Colon (tissue), 2 donors: ENCODE results near the gene PPA2.
"Not testable (repeated sequence)": the region's sequence is repeated elsewhere in the genome, so short reads cannot be mapped to it uniquely, and the experiment has no call there.

Source experiments
- FAIRE-seq: peaks from 2 replicates; lab custom pipeline; 2012; peaks lifted over from hg19 to GRCh38; lab: Jason Lieb, UNC
- donor health status: control.
- donor health status: control.

The PPA2 gene

DNA sequence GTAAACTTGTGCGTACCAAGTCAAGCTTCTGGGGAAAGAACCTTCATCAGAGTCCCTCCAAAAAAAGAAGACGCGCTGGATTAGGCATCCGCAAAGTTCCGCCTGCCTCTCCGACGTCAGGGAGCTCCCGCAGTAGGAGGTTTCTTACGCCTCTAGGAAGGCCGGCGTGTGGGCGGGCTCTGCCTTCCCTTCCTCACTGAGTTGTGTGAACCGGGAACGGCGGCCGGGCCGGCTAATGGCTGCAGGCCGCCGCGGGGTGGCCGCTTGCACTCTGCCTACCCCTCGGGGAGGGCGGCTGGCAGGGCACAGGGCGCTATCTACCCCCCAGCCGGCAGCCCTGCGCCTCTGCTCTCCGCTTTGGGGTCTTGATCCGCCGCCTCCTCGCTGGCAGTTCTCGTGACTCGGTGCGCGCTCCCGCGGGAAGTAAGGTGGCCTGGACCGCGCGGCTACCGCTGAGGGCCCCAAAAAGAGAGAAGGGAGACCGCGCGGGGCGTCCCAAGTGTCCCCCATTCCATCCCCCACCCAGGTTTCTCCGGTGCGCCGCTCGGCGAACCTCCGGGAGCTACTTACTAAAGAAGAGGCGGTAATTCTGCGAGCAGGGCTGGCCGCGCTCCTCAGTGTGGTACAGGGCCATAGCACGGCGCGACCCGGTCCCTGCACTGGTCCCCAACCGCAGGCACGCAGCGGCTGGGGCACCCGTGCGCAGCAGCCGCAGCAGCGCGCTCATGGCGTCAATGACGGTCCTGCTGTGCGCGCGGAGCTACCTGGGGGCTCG, at the start of gene PPA2:
PPA2 (minus strand) TSS at position 739 of the 775 bp plus-strand sequence; CDS start at position 727, 12 bp downstream.
- FAIRE-seq = no peak

DNA sequence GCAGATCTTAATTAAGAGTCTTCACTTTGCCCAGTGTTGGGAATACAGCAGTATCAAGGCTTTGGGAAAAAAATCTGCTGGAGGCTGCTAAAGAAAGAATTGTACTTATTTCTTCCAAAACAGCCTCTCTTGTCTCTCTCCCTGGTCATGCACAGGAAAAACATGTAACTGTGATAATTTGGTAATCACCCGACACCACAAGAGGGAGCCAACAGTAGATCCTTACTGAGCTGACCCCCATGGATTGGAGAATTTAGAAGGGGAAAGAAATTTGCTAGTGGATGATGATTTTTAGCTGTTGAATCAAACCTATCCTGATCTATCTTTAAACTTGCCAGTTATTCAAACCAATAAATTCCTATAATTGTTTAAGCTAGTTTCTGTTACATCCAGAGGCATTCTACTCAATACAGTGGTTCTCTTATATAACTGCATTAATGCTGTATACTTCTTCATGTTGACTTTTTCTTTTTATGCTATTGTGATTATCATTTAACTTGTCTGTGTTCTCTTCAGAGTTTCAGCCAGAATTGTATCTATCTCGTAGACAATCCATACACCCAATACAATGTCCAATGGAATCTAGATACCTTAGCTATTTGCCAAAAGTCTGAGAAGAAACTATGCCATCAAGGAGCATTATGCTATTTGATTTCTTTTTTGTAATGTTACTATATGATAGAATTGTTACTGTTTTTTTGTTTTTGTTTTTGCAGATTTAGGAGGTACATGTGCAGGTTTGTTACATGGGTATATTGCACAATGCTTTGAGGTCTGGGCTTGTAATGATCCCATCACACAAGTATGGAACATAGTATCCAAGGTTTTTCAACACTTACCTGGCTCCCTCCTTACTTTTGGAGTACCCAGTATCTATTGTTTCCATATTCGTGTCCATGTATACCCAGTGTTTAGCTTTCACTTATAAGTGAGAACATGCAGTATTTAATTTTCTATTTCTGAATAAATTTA, 47.2 kb upstream of the PPA2 start:
- FAIRE-seq = no peak

DNA sequence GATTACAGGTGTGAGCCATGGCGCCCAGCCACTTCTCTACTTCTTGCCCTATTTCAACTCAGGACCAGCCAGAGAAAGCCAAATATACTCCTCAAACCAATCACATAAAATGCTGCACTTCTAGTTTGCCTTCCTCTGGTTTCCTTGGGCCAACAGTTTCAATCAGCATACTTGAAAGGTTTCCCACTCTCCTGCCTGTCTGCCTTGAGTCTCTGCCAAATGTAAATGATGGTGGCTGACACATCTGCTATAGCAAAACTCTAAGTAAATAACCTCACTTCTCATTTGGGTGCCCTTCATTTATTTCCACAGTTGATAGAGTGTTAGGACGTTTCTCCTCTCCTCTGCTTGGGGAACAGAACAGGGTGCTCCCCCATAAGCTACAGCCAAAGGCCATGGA, 36.4 kb upstream of the PPA2 start:
- FAIRE-seq = no peak

DNA sequence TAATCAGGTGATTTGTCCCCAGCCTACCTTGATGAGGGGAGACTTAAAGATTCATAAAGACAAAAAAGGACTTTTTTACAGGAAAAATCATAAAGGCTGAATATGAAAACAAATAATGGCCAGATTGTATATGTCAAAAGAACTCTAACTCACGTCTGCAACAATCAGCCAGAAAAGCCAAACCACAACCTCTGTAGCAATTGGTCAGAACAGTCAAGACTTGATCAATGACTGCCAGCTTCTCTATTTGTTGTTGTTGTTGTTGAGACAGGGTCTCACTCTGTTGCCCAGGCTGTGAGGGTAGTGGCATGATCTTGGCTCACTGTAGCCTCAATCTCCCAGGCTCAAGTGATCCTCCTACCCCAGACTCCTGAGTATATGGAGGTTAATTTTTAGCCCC, 35.9 kb upstream of the PPA2 start:
- FAIRE-seq = no peak

DNA sequence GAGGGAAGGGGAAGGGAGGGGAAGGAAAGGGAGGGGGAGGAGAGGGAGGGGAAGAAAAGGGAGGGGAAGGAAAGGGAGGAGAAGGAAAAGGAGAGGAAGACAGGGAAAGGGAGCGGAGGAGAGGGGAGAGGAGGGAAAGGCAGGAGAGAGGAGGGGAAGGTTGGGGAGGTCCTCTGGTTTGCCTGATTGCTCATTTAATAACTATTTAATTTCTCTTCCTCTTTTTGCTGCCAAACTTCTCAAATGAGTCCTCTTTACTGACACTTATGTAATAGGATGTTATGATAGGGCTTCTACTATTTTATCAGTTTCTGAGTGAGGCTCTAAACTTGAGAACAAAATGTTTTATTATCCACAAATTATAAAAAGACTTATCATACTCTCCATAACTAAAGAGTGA, 35.4 kb upstream of the PPA2 start:
- no peak for FAIRE-seq

DNA sequence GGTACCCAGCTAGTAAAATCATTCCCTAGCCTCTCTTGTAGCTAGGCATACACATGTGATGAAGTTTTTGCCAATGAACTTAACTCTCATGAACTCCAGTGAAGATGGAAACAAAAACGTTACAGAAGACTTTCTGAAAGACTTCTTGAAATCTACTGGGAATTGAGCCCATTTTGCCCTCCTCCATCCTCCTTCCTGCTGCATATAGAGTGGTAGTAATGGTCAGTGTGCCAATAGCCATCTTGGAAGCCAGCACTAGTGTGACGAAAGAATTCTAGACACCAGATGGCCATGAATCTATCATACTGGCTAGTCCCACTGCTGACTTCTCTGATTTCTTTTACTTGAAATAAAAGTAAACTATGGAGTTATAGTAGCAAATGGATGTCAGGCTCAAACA, 30.9 kb upstream of the PPA2 start:
- FAIRE-seq = no peak

DNA sequence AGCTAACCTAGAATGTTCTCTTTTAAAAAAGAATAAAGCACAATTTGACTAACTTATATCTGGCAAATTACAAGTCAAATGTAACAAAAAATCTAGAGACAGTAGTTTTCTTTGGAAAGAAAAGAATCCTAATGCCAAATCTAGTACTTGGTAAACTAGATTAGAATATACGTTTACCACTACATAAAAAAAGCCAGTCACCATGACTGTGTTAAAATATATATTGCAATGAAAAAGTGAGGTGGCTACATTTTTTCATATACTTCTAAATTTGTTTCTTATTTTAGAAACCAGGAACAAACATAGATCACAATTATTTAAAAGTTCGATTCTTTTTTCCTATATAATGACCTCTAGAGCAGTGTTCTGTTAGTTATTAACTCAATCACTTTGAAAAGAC, 29.6 kb upstream of the PPA2 start:
- no peak for FAIRE-seq

DNA sequence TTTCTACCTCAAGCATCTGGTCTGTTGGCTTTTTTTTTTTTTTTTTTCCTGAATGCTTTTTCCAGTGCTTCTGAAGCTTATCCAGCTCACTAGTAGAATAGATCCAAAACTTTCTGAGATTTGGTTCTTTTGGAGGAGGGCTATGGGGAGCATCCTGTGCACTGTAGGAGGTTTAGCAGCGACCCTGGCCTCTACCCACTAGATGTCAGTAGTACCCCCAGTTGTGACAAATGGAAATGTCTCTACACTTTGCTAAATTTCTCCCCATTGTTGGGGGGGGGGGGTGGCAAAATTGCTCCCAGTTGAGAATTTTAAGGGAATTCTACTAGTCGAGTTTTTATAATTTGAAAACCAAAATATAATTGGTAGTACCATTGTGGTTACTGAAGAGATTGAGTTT, 23.0 kb upstream of the PPA2 start:
- no peak for FAIRE-seq

DNA sequence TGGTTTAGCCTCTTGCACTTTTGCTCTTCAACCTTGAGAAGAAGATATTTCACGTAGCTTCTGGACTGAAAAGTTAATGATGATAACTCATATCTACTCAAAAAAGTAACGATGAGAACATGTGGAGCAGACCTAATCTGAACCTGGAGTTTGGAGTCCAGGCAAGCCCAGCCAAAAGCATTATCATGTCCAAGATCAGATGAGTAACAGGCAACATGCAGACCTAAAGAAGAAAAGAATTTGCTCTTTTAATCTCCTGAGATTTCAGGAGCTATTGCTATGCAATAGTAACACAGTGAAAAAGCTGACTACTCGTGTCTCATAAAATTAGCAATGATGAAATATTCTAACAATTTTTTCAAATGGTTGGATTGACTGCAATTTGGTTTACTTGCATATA, 21.8 kb upstream of the PPA2 start:
- FAIRE-seq = no peak

DNA sequence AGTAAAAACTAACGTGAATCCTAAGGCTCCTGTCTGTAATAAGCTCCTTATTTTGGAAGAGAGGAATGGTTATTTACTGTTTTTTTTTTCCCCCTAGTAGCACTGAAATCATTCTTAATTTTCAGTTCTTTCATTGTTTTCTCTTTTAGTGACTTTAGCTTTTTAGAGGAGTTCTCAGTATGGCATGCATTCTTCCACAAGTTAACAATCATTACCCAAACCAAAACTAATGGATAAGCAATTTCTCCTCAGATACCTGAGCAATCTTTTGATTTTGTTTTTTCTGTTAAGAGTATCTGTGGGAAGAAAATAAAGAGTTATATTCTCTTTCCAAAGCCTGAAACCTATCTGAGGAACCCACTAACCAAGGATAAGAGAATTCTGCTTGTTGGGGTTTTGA, 16.7 kb upstream of the PPA2 start:
- FAIRE-seq = no peak

DNA sequence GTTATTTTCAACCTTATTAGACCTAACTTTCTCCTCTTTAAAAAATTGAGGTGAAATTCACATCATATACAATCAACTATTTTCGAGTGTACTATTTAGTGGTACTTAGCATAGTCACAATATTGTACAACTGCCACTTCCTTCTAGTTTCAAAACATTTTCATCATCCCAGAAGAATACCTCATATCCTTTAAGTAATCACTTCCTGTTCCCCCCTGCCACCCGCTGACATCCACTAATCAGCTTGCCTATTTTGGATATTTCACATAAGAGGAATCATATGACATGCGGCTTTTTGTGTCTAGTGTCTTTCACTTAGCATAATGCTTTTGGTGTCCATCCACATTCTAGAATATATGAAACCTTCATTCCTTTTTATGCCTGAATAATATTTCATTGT, 10.0 kb upstream of the PPA2 start:
- no peak for FAIRE-seq

DNA sequence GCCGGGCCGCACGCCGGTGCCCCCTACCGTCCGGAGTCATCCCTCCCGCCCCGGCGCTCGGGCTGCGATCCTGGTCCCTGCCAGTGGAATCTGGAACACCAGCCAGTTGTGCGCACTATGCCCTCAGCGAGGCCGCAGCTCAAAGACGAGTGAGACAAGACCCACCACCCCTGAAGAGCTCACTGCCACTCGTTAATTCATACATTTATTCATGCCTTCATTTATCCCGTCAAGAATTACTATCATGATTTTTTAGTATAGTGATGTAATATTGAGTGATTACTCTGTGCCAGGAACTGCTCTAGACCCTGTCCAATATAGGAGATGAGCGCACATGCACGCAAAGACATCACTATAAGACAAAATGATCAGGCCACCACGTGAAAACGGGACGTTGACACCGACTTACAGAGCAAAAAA, 247 bp upstream of the PPA2 start:
- no peak for FAIRE-seq

DNA sequence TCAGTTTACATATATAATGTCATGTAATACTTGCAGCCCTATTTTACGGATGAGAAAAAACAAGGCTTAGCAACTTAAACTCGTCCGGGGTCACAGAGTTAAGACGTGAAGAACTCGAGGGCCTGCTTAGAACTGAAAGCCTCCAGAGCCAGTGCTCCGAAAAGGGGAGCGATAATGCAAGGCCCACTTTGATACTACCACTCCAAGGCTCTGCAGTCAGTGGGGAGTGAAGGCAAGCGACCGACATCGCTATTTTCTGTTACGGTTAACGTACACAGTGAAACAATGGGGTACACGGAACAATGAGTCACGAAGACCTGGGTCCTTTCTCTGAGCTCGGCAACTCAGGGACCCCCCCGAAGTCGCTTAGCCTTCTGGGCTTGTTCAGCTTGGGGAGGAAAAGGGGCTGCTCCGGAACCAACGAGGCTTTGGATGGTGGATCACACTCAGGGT, 965 bp downstream of the PPA2 start:
- no peak for FAIRE-seq

DNA sequence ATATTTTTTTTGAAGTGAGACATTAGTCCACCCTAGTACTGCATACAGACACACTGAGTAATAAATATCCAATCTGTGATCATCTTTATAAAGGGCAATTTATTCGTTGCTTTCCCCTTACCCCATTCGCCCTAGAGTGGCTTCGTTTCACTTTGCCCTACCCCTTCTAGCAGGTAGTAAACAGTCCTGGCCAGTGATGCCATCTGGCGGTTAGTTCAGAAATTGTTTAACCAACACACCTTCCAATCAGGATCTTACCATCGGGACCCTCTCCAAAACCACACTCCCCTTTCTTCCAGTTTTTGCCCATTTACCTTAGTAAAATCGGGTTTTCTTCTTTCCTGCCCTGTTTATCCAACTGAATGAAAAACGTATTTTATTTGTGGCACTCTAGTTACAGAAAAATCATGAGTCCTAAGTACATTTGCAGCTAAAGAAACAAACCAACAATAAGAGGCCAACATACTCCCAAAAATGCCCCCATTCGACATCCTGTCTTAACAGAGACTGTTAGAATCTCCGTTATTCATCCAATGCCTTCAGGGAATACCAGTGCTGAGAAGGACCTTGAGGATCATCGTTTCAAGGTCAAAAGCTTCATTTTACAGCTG, 2.2 kb downstream of the PPA2 start:
- FAIRE-seq = no peak

DNA sequence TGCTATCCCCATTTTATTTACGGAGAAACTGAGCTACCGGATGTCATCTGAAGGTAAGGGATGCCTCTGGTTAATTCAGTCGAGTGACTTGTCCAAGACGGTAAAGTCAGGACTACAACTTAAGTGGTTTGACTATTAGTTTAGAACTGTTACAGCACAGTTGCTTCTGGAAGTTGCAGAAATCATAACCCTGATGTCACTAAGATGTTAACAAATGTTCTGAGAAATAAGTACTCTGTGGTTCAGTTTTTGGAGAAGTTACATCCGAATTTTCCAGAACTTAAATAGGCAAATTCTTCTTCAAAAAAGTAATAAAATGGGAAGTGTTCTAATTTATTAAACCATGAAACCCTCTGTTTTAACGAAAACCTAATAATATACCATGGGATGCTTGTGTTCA, 3.1 kb downstream of the PPA2 start:
- no peak for FAIRE-seq

DNA sequence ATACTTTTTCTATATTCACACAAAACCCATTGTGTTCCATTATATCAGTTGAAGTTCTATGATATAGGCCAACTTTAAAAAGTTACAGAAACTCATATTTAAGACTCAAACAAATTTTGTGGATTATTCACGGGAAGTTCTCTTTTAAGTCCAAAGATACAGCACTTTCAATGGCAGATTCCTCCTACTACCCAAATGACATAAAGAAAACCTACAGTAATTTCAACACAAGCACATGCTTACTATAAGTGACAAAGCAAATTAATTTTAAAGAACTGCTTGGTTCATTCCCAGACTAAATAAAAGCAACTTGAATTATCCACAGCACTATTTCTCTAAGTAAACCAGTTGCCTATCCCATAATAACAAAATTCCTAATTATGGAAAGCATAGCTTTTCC, 4.1 kb downstream of the PPA2 start:
- FAIRE-seq = no peak

DNA sequence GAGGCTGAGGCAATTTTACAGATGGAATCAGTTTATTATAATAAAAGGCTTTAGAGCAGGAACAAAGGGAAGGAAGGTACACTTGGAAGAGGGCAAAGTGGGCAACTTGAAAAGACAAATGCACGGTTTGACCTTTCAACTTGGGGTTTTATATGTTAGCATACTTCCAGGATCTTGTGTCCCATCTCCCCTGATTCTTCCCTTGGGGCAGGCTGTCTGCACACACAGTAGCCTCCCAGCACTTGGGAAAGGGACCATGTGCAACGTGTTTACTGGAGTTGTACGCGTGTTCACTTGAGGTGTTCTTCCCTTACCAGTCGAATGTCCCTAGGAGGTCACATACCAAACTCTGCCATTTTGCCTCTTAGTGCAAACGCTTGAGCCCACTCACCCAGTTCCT, 7.3 kb downstream of the PPA2 start:
- no peak for FAIRE-seq

DNA sequence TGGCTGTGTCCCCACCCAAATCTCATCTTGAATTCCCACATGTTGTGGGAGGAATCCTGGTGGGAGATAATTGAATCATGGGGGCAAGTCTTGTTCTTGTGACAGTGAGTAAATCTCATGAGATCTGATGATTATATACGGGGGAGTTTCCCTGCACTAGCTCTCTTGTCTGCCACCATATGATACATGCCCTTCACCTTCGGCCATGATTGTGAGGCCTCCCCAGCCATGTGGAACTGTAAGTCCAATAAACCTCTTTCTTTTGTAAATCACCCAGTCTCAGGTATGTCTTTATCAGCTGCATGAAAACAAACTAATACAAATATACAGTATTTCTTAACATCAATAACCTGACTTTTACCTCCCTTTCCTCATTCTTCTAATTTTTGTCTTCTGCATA, 9.3 kb downstream of the PPA2 start:
- not testable (repeated sequence) for FAIRE-seq

DNA sequence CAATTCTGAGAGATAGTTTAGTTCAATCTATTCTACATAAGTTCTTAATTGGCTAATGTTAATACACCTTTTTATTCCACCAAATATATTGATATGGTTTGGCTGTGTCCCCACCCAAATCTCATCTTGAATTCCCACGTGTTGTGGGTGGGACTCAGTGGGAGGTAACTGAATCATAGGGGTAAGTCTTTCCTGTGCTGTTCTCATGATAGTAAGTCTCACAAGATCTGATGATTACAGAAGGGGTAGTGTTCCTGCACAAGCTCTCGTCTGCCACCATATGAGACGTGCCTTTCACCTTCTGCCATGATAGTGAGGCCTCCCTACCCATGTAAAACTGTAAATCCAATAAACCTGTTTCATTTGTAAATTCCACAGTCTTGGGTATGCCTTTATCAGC, 11.3 kb downstream of the PPA2 start:
- FAIRE-seq = no peak

DNA sequence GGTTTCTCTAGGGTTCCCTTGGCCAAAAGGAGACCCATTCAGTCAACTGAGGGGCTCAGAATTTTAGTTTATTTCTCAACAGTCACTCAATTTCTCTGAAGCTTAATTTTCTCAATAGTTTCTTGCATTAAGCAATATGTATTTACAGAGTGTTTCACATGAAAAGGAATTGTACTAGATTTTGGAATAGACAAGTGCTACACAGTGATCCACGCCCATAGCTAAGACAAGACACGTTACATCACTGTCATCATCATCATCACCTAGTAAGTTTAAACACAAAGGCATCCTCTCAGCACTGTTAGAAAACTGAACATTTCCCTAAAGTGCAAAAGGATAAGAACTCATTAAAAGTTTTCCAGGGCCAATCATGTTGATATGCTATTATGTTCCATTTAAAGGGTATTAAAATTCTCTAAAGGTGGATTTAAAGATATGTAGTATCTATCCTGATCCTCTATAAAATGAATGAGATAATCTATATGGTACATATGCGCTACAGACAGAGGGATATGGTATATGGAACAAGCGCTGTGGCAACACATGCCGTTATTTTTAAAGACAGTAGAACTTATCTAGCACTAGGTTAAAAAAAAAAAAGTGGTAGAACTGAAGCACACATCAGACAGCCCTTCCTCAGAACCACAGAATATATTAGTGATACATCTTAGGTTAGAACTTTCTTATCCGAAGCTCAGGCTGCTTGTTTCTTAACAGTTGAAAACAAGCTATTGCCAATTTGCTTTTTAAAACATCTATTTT, 12.1 kb downstream of the PPA2 start:
- FAIRE-seq = no peak

DNA sequence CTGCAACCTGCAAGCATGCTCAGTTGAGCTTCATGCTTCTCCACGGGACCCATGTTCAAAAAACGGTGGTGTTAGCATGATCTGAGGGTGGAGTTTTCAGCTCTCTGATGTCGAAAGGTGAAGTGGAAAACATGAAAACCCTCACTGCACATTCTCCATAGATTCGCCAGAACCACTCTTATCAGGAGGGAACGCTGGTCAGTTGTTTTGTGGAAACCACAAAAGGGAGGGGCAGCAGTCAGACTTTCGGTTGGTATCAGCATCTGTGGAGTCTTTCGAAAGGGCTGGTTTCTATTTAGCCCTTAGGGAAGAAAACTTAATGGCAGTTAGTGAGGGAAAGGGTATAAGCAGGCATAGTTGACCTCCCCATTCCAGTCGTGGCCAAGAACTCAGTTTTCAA, 12.6 kb downstream of the PPA2 start:
- no peak for FAIRE-seq

DNA sequence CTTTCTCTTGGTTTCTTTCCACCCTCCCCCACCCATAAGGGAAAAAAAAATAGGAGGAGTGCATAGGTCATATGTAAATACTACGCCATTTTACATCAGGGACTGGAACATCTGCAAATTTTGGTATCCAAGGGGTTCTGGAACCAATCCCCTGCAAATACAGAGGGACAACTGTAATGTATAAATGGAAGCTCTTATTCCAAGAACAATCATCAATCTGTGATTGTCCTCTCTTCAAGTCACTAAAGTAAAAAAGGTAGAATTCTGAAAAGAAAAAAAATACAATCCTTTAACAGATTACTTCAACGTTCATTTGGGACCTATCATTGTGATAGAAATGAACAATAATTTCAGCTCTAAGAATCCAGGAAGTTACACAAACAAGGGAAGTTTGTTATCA, 13.6 kb downstream of the PPA2 start:
- no peak for FAIRE-seq
